Right lobe of liver (tissue), 6 donors: Measurements from ENCODE around the gene SLC16A10. TPM values are rescaled to one million over a fixed set of nuclear protein-coding genes. Genes with fewer than 3 reads are reported as not detected.
A peak's percentile ranks its signal among the peaks of the same experiment; 100 is the strongest.
"Not testable (repeated sequence)": the region's sequence is repeated elsewhere in the genome, so short reads cannot be mapped to it uniquely, and the experiment has no call there.

Experiments
- ATAC-seq, 4 donors: fragments of 200-7000 bp; cut with Tn5 transposase; one replicate each; pipeline ENCODE4 v1.9.1; 2020; ENCODE audit warnings: mild to moderate bottlenecking in 4 of 4, moderate library complexity in 4 of 4
- DNase-seq, 3 donors: peaks; one replicate each; pipeline ENCODE4 v3.0.0-alpha.2; 2020
- H3K27ac ChIP-seq, 3 donors: fragments of 200-600 bp; one replicate each; pipeline ENCODE4 v1.8.0; 2022
- H3K27me3 ChIP-seq, 2 donors: fragments of 200-600 bp; one replicate each; pipeline ENCODE4 v1.8.0; 2022
- H3K36me3 ChIP-seq, 4 donors: fragments of 200-600 bp; sonication (generic) in 1 of 4; one replicate each; pipeline versions ENCODE4 v1.5.1 to v1.8.0; 2017 to 2022; ENCODE audit warnings: control low read depth in 1 of 4
- H3K4me1 ChIP-seq, 4 donors: fragments of 200-600 bp; sonication (generic) in 1 of 4; one replicate each; pipeline versions ENCODE4 v1.5.1 to v1.8.0; 2017 to 2022; ENCODE audit warnings: control low read depth in 1 of 4
- H3K4me3 ChIP-seq, 3 donors: fragments of 200-600 bp; one replicate each; pipeline ENCODE4 v1.8.0; 2022
- H3K9me3 ChIP-seq, 4 donors: fragments of 200-600 bp; sonication (generic) in 1 of 4; one replicate each; pipeline versions ENCODE4 v1.5.1 to v1.8.0; 2017 to 2022; ENCODE audit warnings: control low read depth in 1 of 4
- POLR2A ChIP-seq: fragments of 450-650 bp; IDR thresholded peaks from one replicate; pipeline ENCODE4 v1.6.1; 2017; ENCODE audit warnings: antibody characterized with exemption, mild to moderate bottlenecking
- WGBS: methylation state at CpG from one replicate; pipeline ENCODE4 v1.1.6; 2018; ENCODE audit warnings: low coverage, low lambda C conversion rate; ENCODE audit not compliant: insufficient coverage; ENCODE audit errors: missing lambda C conversion rate; 5-methylcytosine and 5-hydroxymethylcytosine counted together
- intact Hi-C, 2 donors: fragments of 100-400 bp; cut with DNase I; formaldehyde crosslinking; loops; one replicate each; pipeline versions ENCODE4 v1.11.2 to v1.14.1; 2022
- total RNA-seq, 6 experiments: library from RNA; depleted of rRNA in 2 of 6; stranded (reverse); fragments of >200 nt in 2 of 6; fragmentation: NEBNext Ultra II Directional in 3 of 6; extraction: Animal tissue kit (Norgen Biotek cat#: 25700) in 3 of 6; gene quantifications; one replicate each; pipeline versions ENCODE4 v1.1.0 to v1.2.4, GENCODE V29; 2016 to 2023
- TF ChIP-seq, protein P1 (sequence below), 4 donors: fragments of 200-600 bp in 3 of 4; fragments of 450-650 bp in 1 of 4; IDR thresholded peaks; one replicate each; pipeline versions ENCODE4 v1.5.1 to v1.8.0; 2016 to 2022; ENCODE audit warnings: antibody characterized with exemption in 4 of 4, mild to moderate bottlenecking in 2 of 4
- donor health status: DM: no; HTN: yes; CAD: no.
- donor health status: DM: no; HTN: no; CAD: no.
- donor health status: DM: no; HTN: no; CAD: no.
- donor health status: DM: no; HTN: yes; CAD: no.
- donor health status: DM: no; HTN: yes; CAD: no.

The SLC16A10 gene
- total RNA-seq, 6 experiments from 2014 or later = 2.9 to 15.8 (median 6.6) TPM

DNA sequence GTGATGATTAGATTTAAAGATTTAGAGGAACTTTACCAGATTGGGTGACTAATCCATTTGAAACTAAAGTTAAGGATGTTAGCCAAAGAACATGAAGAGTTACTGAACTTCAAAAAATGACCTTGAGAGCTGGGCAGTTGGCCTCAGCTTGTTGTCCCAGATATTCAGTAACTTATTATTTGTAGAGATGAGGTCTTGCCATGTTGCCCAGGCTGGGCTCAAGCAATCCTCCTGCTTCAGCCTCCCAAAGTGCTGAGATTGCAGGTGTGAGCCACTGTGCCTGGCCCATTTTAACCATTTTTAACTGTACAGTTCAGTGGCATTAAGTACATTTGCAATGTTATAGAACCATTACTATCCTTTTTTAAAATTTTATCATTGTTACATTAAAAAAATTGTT, 161.5 kb downstream of the SLC16A10 start:
- DNase-seq = no peak
- no peak for ATAC-seq
- no peaks in the 10 kb centered on the region for H3K4me1 ChIP-seq
- no peaks in the 10 kb centered on the region for H3K27me3 ChIP-seq
- intact Hi-C loops = no loop called here
- H3K4me3 ChIP-seq = no peak overlapping the region
- no peaks in the 10 kb centered on the region for H3K9me3 ChIP-seq
- no peaks in the 10 kb centered on the region for H3K36me3 ChIP-seq
- TF ChIP-seq, protein P1, sequence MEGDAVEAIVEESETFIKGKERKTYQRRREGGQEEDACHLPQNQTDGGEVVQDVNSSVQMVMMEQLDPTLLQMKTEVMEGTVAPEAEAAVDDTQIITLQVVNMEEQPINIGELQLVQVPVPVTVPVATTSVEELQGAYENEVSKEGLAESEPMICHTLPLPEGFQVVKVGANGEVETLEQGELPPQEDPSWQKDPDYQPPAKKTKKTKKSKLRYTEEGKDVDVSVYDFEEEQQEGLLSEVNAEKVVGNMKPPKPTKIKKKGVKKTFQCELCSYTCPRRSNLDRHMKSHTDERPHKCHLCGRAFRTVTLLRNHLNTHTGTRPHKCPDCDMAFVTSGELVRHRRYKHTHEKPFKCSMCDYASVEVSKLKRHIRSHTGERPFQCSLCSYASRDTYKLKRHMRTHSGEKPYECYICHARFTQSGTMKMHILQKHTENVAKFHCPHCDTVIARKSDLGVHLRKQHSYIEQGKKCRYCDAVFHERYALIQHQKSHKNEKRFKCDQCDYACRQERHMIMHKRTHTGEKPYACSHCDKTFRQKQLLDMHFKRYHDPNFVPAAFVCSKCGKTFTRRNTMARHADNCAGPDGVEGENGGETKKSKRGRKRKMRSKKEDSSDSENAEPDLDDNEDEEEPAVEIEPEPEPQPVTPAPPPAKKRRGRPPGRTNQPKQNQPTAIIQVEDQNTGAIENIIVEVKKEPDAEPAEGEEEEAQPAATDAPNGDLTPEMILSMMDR (IDR thresholded peaks at IDR 0.05) = no peak
- TF ChIP-seq POLR2A = no peak
- H3K27ac ChIP-seq = no peak overlapping the region

GRCh38 chr6:111250791-111251354, 163.6 kb downstream of the SLC16A10 start:
- H3K4me3 ChIP-seq = no peak overlapping the region
- no peak overlapping the region for H3K27ac ChIP-seq
- H3K4me1 ChIP-seq = no peaks in the 10 kb centered on the region
- H3K9me3 ChIP-seq = no peaks in the 10 kb centered on the region
- no peaks in the 10 kb centered on the region for H3K27me3 ChIP-seq
- intact Hi-C loops = loop anchor here in 1 of 2 donors (10.0 kb wide), 1 partner anchor 394 kb away; no protein-coding TSS in a partner anchor
- TF ChIP-seq POLR2A = no peak
- TF ChIP-seq, protein P1 (IDR thresholded peaks at IDR 0.05) = no peak
- DNase-seq (no peak), ATAC-seq (peak in 1 of 4 donors; percentile 55)
- H3K36me3 ChIP-seq = no peaks in the 10 kb centered on the region
- 51% methylated on average over 4 of the region's 4 CpGs for WGBS

- WGBS = 75% methylated on average over 3 of the region's 3 CpGs
- Histone ChIP-seq H3K9me3 (no peaks in the 10 kb centered on the region), H3K36me3 (no peaks in the 10 kb centered on the region), H3K4me3 (no peak overlapping the region), H3K27ac (no peak overlapping the region), H3K27me3 (no peaks in the 10 kb centered on the region), H3K4me1 (no peaks in the 10 kb centered on the region)
- DNase-seq (no peak), ATAC-seq (no peak)
- TF ChIP-seq, protein P1 (IDR thresholded peaks at IDR 0.05) = no peak
- TF ChIP-seq POLR2A = no peak
- intact Hi-C loops = loop anchor here in 1 of 2 donors (10.0 kb wide), 1 partner anchor 392 kb away; no protein-coding TSS in a partner anchor
Measured at GRCh38 chr6:111252726-111253125, 165.4 kb downstream of the SLC16A10 start.

GRCh38 chr6:111254004-111254778, 166.9 kb downstream of the SLC16A10 start:
- Histone ChIP-seq H3K4me1 (no peaks in the 10 kb centered on the region), H3K36me3 (no peaks in the 10 kb centered on the region), H3K9me3 (no peaks in the 10 kb centered on the region), H3K27ac (no peak overlapping the region), H3K27me3 (no peaks in the 10 kb centered on the region), H3K4me3 (no peak overlapping the region)
- no peak for TF ChIP-seq POLR2A
- ATAC-seq (no peak), DNase-seq (no peak)
- intact Hi-C loops = loop anchor here in 1 of 2 donors (10.0 kb wide), 1 partner anchor 391 kb away; no protein-coding TSS in a partner anchor
- WGBS = 89% methylated on average over 9 of the region's 9 CpGs

GRCh38 chr6:111254779-111255166, 167.5 kb downstream of the SLC16A10 start:
- no peaks in the 10 kb centered on the region for H3K9me3 ChIP-seq
- no peak for DNase-seq
- intact Hi-C loops = loop anchor here in 1 of 2 donors (10.0 kb wide), 1 partner anchor 390 kb away; no protein-coding TSS in a partner anchor
- 84% methylated on average over 6 of the region's 6 CpGs for WGBS
- H3K27ac ChIP-seq = no peak overlapping the region
- no peak overlapping the region for H3K4me3 ChIP-seq
- H3K27me3 ChIP-seq = no peaks in the 10 kb centered on the region
- H3K36me3 ChIP-seq = no peaks in the 10 kb centered on the region
- H3K4me1 ChIP-seq = peaks cover 0 to 2% (median 0%) of the 10 kb centered on the region in 4 donors
- no peak for ATAC-seq
- TF ChIP-seq, protein P1 (IDR thresholded peaks at IDR 0.05) = no peak
- no peak for TF ChIP-seq POLR2A

DNA sequence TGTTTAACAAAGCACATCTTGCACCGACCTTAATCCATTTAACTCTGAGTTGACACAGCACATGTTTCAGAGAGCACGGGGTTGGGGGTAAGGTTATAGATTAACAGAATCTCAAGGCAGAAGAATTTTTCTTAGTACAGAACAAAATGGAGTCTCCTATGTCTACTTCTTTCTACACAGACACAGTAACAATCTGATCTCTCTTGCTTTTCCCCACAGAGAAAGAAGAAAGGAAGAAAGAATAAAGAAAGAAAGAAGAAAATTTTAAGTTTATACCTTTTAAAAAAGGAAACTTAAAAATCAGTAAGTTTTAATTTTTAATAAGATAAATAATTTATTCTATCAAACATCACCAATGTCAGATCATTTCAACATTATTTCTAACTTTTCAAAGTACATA, 168.5 kb downstream of the SLC16A10 start:
- DNase-seq, H3K36me3 ChIP-seq, H3K4me3 ChIP-seq, H3K27ac ChIP-seq, H3K9me3 ChIP-seq, H3K27me3 ChIP-seq, H3K4me1 ChIP-seq, ATAC-seq: not testable (repeated sequence)
- WGBS = 17% methylated on average over 1 of the region's 2 CpGs
- intact Hi-C loops = loop anchor here in 1 of 2 donors (10.0 kb wide), 1 partner anchor 389 kb away; no protein-coding TSS in a partner anchor
